Activated naive CD4-positive, alpha-beta T cell treated with anti-CD3 and anti-CD28 coated beads, Interleukin-2, amount 50 U/mL, for 72 hours (primary cell): ENCODE measurements around the gene CDC14A. TPM values are rescaled to one million over a fixed set of nuclear protein-coding genes. Genes with fewer than 3 reads are reported as not detected.
A peak's percentile ranks its signal among the peaks of the same experiment; 100 is the strongest.

Experiments
- ATAC-seq, 2 donors: fragments of 150-1000 bp; cut with Tn5 transposase; 2 replicates each; pipeline ENCODE4 v1.10.0; 2021; ENCODE audit warnings: mild to moderate bottlenecking in 2 of 2, moderate library complexity in 2 of 2
- DNase-seq, 2 donors: peaks; one replicate each; pipeline ENCODE4 v3.0.0; 2021 to 2022; ENCODE audit warnings: low spot score in 2 of 2
- H3K27ac Mint-ChIP-seq, 2 donors: one replicate each; pipeline ENCODE4 v1.8.0; 2022; ENCODE audit warnings: mild to moderate bottlenecking in 2 of 2, mixed read lengths in 2 of 2
- H3K36me3 Mint-ChIP-seq, 2 donors: one replicate each; pipeline ENCODE4 v1.8.0; 2022; ENCODE audit warnings: mixed read lengths in 2 of 2
- H3K9me3 Mint-ChIP-seq, 2 donors: one replicate each; pipeline ENCODE4 v1.8.0; 2022; ENCODE audit warnings: mixed read lengths in 2 of 2
- total RNA-seq, 2 donors: library from RNA; stranded (reverse); gene quantifications; one replicate each; pipeline ENCODE4 v1.2.3, GENCODE V29; 2022

Gene CDC14A
- total RNA-seq, 2 donors from 2014 or later = 13.0 to 16.0 TPM

- no peaks in the 10 kb centered on the region for H3K9me3 Mint-ChIP-seq
- ATAC-seq (no peak), DNase-seq (no peak)
These were observed 149.9 kb downstream of the CDC14A start for GRCh38 chr1:100502052-100502792.

DNA sequence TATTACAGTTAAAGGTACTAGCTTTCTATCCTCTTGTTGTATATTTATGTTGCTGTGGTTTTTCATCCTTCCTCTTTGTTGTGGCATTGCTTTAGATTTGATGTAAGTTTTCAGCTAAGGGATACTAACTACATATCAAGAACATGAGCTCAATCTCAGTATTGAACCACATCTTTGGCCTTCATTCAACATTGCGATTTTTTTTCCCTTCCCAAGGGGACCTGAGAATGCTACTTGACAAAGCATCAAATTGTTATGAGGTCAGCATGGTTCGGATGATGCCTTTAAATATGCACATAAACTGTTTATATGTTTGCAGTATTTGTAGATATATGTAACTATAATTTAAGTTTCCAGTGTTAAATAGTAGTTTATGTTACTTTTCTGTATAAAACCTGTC lies 153.9 kb downstream of the CDC14A start:
- H3K36me3 Mint-ChIP-seq = peaks cover 0 to 10% of the 10 kb centered on the region in 2 donors
- no peak for ATAC-seq
- no peak overlapping the region for H3K27ac Mint-ChIP-seq

More at GRCh38 chr1:100502052-100502792, 149.9 kb downstream of the CDC14A start:
- Mint-ChIP-seq H3K36me3 (peaks cover 7 to 9% of the 10 kb centered on the region in 2 donors), H3K27ac (no peak overlapping the region)

GRCh38 chr1:100510451-100510850 lies 158.1 kb downstream of the CDC14A start:
- Mint-ChIP-seq H3K9me3 (no peaks in the 10 kb centered on the region), H3K27ac (no peak overlapping the region), H3K36me3 (peaks cover 0 to 10% of the 10 kb centered on the region in 2 donors)
- ATAC-seq (no peak), DNase-seq (no peak)

More for the DNA sequence above, 153.9 kb downstream of the CDC14A start:
- DNase-seq = no peak
- H3K9me3 Mint-ChIP-seq = no peaks in the 10 kb centered on the region

DNA sequence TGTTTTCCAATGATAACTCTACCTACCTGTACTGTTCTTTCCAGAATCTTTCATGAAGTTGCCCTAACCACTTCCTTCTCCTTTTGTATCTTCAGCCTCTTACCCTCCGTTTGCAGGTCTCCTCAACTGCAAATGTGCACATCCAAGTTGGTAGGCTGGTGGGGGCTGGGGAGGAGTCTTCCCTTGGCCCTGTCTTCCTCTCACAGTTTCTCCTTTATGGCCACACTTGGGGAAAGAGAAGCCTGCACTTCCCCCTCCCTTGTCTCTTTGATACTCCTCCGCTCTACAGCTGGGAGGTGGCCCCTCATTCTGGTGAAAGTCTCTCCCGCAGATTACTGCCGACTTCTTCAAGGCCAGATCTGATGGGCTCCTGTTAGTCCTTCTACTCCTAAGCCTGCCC lies 158.8 kb downstream of the CDC14A start:
- peaks cover 0 to 10% of the 10 kb centered on the region in 2 donors for H3K36me3 Mint-ChIP-seq
- no peaks in the 10 kb centered on the region for H3K9me3 Mint-ChIP-seq
- no peak overlapping the region for H3K27ac Mint-ChIP-seq
- no peak for DNase-seq
- no peak for ATAC-seq

DNA sequence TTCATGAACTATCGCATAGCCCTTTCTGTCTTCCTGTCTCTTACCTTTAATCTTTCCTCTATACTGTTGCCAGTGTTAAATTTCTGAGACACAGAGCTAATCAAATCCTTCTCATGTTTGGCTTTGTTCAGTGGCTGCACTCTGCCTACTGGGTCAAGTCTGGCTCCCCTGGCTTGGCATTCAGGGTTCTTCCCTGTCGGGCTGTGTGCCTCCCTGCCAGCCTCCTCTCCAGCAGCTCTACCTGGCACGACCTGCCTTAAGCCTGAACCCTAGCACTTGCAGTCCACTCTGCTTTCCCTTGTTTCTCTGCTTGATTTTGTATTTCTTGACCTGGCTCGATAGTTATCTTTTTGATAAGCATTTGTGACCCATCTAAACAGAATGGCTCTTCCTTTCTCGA lies 159.5 kb downstream of the CDC14A start:
- Mint-ChIP-seq H3K36me3 (peaks cover 0 to 10% of the 10 kb centered on the region in 2 donors), H3K27ac (no peak overlapping the region), H3K9me3 (no peaks in the 10 kb centered on the region)
- DNase-seq = no peak
- ATAC-seq = no peak

- DNase-seq (no peak), ATAC-seq (peak in 1 of 2 donors; percentile 79)
- Mint-ChIP-seq H3K27ac (no peak overlapping the region), H3K9me3 (no peaks in the 10 kb centered on the region), H3K36me3 (peaks cover 0 to 10% of the 10 kb centered on the region in 2 donors)
These were observed 160.6 kb downstream of the CDC14A start for GRCh38 chr1:100512803-100513352.

DNA sequence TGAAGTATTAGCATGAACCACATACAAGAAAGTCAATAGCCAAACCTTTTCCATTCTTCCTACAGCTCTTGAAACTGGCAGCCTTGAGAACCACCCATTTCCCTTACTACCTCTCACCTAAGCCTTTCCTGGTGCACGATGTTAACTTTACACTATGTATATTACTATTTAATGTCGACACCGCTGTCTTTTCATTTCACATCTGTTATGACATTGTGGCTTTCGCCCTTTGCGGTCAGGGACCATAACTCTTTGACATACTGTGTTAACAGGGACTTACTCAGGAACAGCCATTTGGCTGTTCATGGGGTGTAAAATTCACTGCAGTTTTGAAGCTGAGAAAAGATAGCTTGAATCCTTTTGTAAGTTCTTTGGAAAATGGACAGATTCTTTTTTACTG lies 164.6 kb downstream of the CDC14A start:
- peak in 1 of 2 donors; percentile 26 for ATAC-seq
- DNase-seq = no peak
- H3K36me3 Mint-ChIP-seq = peaks cover 0 to 5% of the 10 kb centered on the region in 2 donors
- H3K9me3 Mint-ChIP-seq = no peaks in the 10 kb centered on the region
- H3K27ac Mint-ChIP-seq = no peak overlapping the region

DNA sequence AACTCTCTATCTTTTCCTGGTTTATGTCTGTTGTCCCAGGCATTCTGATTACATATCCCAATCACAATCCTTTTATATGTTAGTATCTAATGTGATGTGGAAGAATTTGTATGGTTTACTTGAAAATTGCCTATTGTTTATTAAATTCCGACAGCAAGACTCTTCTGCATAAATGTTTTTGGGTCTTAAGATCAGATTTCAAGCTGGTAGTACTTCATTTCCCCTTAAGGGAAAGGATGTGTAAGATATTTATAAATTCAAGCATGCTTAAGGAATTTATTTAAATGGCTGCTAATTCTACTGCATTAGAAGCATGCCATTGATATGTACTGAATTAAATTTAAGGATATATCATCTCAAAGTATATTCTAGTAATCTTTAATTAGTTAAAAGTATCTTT lies 165.2 kb downstream of the CDC14A start:
- Mint-ChIP-seq H3K9me3 (no peaks in the 10 kb centered on the region), H3K36me3 (peaks cover 0 to 5% of the 10 kb centered on the region in 2 donors), H3K27ac (no peak overlapping the region)
- DNase-seq (no peak), ATAC-seq (no peak)

- H3K36me3 Mint-ChIP-seq = peaks cover 0 to 5% of the 10 kb centered on the region in 2 donors
- no peak overlapping the region for H3K27ac Mint-ChIP-seq
- no peak for ATAC-seq
- no peak for DNase-seq
- no peaks in the 10 kb centered on the region for H3K9me3 Mint-ChIP-seq
These were observed 165.7 kb downstream of the CDC14A start for GRCh38 chr1:100518023-100518422.

DNA sequence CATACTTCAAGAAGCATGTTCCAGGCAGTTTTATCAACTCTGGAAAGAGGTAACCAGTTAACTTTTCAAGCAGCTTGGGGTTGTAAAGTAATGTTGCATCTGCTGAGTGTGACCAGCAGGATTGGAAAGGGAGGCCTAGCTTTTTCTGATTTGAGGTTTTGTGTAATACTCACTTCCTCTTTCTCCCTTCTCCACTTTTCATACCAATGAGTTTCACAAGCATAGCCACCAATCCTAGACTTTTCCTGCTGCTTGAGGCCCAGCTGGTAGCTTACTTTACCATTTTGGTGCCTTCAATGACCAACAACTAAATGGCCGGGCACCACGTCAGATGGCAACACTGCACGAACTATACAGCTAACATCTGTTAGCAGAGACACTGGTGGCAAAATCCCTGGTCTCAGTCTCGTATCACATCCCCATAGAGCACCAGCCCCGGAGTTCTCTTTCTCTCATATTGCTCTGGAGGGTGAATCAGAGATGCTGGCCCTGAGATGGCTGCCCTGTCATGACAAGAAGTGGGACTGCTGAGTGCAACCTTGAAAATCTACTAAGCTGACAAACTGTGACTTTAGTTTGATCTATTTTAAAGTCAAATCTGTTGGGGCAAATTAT lies 170.8 kb downstream of the CDC14A start:
- no peak overlapping the region for H3K27ac Mint-ChIP-seq
- peaks cover 0 to 5% of the 10 kb centered on the region in 2 donors for H3K36me3 Mint-ChIP-seq
- ATAC-seq (no peak), DNase-seq (no peak)
- H3K9me3 Mint-ChIP-seq = no peaks in the 10 kb centered on the region

- Mint-ChIP-seq H3K9me3 (no peaks in the 10 kb centered on the region), H3K27ac (no peak overlapping the region), H3K36me3 (peaks cover 0 to 5% of the 10 kb centered on the region in 2 donors)
- no peak for DNase-seq
- ATAC-seq = no peak
These were observed 172.0 kb downstream of the CDC14A start for GRCh38 chr1:100524355-100524754.

DNA sequence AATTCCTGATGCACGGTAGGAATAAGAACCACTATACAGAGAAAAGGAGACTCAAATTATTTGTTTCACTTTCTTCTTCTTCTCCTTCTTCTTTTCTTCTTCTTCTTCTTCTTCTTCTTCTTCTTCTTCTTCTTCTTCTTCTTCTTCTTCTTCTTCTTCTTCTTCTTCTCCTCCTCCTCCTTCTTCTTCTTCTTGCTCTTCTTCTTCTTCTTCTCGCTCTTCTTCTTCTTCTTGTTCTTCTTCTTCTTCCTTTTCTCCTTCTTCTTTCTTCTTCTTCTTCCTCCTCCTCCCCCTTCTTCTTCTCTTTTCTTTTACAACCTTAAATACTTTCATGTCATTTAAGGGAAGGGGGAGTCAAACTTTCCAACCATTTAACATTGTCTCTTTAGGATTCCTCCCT lies 174.6 kb downstream of the CDC14A start:
- ATAC-seq = no peak
- no peak for DNase-seq

GRCh38 chr1:100528871-100529270 lies 176.6 kb downstream of the CDC14A start:
- no peaks in the 10 kb centered on the region for H3K9me3 Mint-ChIP-seq
- no peak for DNase-seq
- no peak for ATAC-seq
- no peak overlapping the region for H3K27ac Mint-ChIP-seq
- H3K36me3 Mint-ChIP-seq = no peaks in the 10 kb centered on the region

More for the DNA sequence above, 174.6 kb downstream of the CDC14A start:
- Mint-ChIP-seq H3K27ac (no peak overlapping the region), H3K36me3 (no peaks in the 10 kb centered on the region), H3K9me3 (no peaks in the 10 kb centered on the region)

- Mint-ChIP-seq H3K27ac (no peak overlapping the region), H3K36me3 (no peaks in the 10 kb centered on the region), H3K9me3 (no peaks in the 10 kb centered on the region)
- DNase-seq (no peak), ATAC-seq (no peak)
These were observed 177.8 kb downstream of the CDC14A start for GRCh38 chr1:100530141-100530540.

DNA sequence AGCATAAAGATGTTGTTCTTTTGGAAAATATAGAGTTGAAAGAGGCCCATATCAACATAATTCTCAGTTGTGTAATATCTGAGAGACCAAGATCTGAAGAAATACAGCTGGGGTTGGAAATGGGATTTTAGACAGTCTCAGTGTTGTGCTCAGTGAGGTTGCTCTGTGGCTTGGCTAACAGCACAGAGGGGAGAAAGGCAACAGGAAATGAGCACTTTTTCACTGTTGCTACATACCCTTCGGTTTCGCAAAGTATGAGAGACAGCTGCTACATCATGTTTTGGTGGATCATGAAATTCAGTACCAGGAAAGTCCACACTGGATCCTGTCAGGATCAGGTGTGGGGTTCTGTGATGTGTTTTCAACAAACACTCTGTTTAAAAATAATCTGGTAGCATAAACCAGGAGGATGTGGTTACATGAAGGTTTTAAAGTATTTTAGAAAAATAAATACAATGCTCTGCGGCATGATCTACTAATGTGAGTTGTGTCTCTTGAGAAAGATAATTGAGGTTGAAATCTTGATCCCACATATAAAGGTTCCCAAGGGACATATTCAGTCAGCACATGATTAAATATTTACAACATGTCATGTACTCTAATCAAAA lies 178.7 kb downstream of the CDC14A start:
- peak; percentile 88 to 94 for ATAC-seq
- Mint-ChIP-seq H3K27ac (peak overlapping the region in 1 of 2 donors; percentile 48), H3K36me3 (no peaks in the 10 kb centered on the region), H3K9me3 (no peaks in the 10 kb centered on the region)
- peak in 1 of 2 donors; percentile 23 for DNase-seq

- Mint-ChIP-seq H3K36me3 (no peaks in the 10 kb centered on the region), H3K9me3 (no peaks in the 10 kb centered on the region), H3K27ac (no peak overlapping the region)
- ATAC-seq = no peak
- no peak for DNase-seq
These were observed 180.3 kb downstream of the CDC14A start for GRCh38 chr1:100532645-100533044.

DNA sequence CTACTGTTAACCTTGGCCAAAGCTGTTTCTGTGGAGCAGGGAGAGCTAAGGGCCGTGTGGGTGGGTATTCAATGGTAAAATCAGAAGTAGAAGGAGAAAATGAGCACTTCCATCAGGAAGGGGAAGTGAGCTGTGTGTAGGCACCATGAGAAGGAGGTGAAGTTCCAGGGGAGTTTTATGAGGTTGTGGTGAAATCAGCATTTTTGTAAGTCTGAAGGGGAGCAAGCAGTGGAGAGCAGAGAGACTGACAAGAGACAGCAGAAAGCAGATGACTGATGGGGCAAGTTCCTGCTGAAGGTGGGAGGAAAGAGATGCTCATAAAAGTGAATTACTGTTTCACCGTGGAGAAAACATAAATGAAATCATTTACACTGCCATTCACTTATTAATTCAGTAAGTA lies 183.0 kb downstream of the CDC14A start:
- no peak for DNase-seq
- Mint-ChIP-seq H3K27ac (no peak overlapping the region), H3K9me3 (no peaks in the 10 kb centered on the region), H3K36me3 (no peaks in the 10 kb centered on the region)
- ATAC-seq = no peak
